HG03108 (cell line): ENCODE data around the gene MTHFD1L.
"Not testable (repeated sequence)": the region's sequence is repeated elsewhere in the genome, so short reads cannot be mapped to it uniquely, and the experiment has no call there.

ENCODE experiments used
- ATAC-seq: cut with Tn5 transposase; IDR thresholded peaks from one replicate; pipeline ENCODE4 v1.9.1; 2021; ENCODE audit warnings: moderate library complexity; ENCODE audit not compliant: unreplicated experiment

MTHFD1L gene

DNA sequence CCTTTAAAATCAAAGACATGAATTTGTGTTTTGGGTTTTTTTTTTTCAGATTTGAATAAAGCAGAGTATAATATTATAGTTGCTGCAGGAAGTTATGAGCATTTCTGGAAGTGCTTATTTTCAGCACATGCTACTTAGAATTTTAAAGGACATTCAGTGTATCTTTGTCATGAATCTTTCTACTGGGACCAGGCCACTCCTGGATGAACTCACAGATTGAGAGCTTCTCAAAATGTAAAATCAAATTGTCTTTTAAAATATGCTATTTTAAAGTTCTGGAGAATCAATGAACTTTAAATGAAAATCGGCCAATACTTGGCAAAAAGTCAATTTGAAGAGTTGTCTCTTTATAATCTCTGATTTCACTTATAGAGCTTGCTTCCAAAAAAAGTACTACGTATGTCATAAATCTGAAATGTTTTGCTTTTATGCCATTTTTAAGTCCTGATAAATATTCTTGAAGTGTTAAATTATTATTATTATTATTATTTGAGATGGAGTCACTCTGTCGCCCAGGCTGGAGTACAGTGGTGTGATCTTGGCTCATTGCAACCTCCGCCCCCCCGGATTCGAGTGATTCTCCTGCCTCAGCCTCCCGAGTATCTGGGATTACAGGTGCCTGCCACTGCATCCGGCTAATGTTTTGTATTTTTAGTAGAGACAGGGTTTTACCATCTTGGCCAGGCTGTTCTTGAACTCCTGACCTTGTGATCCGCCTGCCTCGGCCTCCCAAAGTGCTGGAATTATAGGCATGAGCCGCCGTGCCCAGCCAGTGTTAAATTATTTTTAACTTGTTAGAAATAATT lies 198.5 kb downstream of the MTHFD1L start:
- ATAC-seq: no peak

DNA sequence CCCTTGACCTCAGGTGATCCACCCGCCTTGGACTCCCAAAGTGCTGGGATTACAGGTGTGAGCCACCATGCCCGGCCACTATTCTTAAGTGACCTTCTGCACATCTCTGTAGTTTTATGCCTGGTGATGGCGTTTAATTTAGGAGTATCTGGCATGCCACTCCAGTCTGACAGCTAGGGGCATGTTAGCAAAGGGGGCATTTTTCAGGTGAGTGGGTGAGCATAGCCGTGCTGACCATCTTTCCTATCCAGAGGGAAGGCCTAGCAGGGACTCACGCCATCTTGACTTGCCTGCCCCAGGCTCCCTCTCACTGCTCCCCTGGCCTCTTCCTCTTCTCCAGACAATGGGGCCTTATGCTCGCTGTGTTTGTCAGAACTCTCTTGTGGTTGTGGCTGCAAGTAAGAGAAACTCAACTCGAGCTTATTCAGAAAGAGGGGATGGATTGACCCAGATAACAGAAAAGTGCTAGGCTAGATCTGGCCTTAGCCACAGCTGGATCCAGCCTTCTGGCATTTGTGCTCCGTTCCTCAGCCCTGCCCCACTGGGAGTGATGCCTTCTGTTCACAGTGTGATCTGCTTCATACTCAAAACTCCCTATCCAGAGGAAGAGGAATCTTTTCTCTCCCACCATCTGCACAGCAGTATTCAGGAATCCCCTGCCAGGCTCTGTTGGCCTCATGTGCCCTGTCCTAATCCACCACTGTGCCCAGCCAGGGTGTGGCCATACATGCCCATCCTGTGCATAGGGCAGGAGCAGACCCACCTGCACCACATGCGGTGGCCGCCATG lies 199.7 kb downstream of the MTHFD1L start:
- ATAC-seq: no peak

DNA sequence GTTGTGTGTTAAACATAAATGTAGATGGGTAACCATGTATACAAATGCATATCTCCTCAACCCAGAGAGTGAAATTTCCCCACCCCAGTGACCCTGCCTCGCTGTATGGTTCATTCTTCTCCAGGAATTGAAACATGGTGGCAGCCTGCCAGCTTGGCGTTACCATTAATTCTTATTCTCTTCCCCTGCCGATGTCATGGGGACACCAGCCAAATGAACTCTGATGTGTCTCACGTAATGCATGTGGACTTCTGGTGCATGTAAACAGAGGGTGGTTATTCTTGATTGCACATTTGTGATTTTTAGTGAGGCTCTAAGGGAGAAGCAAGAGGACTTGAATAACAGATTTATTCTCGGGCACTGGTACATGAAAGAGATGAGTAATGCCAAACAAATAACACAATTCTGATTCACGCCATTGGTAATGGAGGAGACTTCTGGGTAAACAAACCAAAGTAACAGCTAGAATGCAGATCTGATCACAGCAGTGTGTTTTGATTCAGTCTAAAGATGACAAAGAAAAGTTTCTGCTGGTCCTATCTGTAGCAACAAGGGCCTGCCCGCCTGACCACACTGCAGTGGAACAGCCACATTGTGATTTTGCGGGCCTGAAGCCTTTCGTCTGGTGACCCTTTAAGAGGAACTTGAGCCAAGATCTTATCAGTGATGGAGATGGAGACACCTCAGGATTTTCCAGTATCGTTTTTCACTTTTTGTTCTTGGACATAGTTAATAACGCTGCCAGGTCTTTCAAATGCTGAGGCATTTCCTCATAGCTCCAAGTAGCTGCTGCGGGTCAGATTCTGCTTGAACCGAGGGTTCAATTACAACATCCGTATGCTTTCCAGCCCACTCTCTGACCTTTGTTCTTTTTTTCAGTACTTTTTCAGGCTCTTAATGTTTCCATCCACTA lies 202.4 kb downstream of the MTHFD1L start:
- ATAC-seq: no peak

DNA sequence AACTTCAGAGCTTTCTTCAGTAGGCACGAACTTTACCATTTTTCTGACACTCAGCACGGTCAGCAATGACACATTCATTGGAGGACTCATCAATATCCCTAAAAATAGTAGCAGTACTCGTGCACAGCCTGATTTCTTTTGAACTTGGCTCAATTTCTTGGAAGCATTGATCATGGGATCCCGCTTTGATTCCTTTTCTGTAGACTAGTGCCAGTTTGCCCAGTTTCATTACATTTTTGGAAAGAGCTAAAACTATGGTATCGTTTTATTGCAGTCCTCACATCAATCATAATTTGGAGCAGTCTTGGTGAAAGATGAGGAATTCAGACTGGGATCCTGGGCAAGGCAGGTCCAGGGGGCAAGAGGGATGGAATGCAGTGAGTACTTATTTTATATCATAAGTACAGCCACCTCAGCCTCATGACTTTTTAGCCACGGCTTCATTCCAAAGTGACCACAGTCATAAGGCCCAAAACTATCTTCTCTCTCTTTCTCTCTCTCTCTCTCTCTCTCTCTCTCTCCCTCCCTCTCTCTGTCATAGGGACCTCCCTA lies 203.3 kb downstream of the MTHFD1L start:
- no peak for ATAC-seq

DNA sequence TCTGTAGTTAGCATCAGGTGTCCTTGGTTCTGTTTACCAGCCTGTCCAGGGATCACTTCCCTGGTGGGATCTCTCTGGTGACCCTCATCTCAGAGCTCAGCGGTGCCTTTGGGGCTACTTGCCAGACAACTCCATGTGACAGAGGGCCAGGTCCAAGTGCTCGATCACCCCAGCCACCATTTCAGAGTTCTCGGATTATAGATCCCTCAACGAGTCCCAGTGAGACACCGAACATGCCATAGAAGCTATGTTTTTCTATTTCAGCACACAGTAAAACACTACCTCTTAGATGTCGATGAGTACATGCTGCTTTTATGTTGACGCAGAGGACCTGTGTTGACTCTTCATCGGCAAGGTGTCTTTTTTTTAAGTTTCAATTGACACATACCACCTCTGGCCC lies 204.1 kb downstream of the MTHFD1L start:
- no peak for ATAC-seq

DNA sequence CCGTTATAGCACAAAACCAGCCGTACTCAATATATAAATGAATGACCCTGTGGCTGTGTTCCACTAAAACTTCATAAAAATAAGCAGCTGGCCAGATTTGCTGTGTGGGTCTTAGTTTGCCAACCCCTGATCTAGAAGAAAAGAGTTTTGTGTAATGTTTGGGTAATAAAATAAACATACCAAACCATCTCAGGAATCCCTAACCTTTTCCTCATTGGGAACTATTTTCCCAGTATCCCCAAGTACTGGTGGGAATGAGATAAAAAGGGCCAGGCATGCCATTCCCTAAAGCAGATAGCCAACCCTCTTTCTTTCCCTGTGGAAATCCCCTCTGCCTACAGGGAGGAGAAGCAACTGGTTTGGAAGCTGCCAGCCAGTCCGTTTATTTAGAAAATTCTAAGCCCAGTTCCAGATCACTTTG lies 205.1 kb downstream of the MTHFD1L start:
- no peak for ATAC-seq

DNA sequence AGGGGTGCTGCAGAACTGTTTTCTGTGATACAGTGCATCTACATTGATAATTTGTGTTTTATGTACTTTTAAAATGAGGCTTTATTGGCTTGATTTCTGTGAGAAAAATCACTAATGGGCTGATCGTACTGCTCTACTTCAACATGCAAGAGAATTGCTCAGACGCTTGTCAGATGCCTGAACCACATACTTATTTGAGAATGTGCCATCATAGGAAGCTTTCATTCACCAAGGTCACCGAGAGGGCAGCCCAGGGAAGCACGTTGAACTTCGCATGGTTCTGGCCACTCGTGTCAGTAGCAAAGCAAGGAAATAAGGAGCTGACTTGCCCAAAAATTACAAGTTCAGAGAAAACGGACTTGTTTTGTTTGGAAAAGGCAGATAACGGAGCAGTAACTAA lies 205.8 kb downstream of the MTHFD1L start:
- no peak for ATAC-seq

DNA sequence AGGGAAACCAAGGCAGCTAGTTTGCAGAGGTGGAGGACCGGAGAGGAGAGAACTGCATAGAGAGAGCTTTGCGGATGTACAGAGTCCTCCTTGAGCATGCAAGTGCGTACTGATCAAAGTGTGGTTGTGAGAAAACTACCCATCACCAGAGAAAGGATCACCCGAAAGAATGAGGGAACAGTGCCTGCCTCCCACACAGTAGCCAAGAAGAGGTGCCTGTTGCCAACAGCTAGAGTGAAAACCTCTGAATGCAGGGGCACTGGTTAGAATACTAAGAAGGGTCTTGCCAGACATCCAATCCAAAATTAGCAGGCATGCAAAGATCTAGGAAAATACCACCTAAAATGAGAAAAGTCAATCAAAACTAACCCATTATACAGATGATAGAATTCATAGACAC lies 207.6 kb downstream of the MTHFD1L start:
- ATAC-seq: no peak

DNA sequence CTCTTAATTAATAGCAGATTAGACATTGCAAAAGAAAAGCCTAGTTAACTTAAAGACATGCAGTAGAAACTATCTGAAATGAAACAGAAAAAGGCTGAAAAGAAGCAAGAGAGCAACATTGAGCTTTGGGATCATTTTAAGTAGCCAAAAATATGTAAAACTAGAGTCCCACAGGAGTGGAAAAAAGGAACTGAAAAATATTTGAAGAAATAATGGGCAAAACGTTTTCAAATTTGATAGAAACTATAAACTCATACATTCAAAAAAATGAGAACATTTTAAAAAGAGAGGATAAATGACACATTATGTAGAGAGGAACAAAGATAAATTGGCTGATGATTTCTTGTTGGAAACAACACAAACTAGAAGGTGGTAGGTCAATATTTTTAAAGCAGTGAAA lies 208.2 kb downstream of the MTHFD1L start:
- no peak for ATAC-seq

DNA sequence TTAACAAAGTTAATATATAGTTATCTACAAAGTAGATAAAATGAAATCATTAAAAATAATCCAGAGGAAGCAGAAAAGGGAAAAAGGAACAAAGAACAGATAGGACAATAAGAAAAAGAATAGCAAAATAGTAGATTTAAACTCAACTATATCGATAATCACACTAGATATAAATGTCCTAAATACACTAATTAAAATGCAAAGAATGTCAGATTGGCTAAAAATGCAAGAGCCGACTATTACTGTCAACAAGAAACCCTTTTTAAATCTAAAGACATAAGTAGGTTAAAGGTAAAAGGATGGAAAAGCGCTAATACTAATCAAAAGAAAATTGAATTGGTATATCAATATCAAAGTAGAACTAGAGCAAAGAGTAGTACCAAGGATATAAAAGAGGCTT lies 209.5 kb downstream of the MTHFD1L start:
- ATAC-seq: no peak

DNA sequence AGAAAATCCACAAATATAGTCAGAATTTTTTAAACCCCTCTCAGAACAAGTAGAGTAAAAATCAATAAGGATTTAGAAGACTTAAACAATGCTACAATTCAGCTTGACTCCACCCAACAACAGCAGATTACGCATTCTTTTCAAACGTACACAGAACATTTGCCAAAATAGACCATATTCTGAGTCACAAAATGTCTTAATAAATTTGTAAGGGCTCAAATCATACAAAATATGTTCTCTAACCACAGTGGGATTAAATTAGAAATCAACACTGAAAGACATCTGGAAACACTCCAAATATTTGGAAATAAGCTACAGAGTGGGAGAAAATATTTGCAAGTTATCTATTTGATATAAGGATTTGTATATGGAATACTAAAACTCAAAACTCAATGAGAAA lies 210.0 kb downstream of the MTHFD1L start:
- no peak for ATAC-seq

DNA sequence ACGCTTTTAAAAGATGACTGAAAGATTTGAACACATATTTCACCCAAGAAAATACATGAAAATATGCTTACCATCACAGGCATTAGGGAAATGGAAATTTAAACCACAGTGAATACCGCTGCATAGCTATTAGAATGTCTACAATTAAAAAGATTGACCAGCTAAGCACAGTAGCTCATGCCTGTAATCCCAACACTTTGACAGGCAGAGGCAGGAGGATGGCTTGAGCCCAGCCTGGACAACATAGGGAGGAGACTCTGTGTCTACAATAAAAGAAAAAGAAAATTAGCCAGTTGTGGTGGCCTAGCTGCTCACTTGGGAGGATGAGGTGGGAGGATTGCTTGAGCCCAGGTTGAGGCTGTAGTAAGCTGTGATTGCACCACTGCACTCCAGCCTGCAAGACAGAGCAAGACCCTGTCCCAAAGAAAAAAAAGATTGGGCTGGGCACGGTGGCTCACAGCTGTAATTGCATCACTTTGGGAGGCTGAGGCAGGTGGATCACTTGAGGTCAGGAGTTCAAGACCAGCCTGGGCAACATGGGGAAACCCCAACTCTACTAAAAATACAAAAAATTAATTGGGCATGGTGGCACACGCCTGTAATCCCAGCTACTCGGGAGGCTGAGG lies 210.5 kb downstream of the MTHFD1L start:
- ATAC-seq: no peak

DNA sequence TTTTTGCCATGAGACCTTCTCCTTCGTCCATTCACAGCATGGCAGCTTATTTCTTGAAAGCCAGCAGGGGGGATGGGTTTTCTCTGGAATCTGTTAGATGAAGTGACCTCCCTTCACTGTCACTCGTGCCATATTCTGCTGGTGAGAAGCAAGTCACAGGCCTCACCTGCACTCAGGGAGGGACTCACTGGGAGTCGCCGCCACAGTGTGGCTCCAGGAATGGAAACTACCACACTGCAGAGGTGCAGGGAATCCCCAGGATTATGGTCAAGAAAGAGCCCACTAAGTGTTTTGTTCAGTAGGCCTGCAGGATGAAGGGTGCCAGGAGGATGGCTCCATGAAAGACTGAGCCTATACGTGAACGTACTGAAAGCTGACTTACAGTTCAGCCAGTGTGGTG lies 213.2 kb downstream of the MTHFD1L start:
- ATAC-seq: no peak

DNA sequence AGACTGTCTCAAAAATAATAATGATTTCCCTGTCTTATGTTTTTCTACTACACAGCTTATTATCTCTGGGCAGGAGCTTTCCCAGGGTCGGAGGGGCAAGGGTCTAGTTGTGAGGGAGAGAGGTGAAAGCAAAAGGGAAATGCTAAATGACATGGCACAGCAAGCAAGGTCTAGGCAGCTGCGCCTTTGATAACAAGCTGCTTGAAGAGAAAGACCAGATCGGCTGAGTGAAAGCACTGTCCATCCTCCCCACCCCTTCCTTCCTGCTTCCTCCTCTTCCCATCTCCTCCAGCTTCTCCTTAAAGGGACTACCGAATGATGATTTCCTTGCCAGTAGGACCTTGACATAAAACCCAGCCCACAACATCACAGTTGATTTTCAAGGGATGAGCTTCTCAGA lies 216.2 kb downstream of the MTHFD1L start:
- ATAC-seq: no peak

DNA sequence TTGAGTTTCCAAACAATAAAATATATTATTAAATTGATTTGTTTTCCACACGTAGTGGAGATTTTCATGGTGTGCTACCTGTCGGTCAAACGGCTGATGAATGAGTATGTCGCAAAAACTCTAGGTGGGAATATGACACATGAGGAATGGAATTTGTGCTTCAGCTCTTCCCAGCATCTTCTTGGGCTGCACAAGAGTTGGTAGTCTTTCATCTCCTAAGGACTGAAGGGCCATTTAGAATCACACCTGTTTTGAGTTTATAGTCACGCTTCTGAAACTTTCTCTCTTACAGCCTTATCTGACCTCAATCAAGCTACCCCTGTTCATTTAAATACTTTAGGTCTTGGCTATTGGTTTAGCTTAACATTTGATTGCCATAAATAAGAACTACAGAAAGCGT lies 216.6 kb downstream of the MTHFD1L start:
- no peak for ATAC-seq

DNA sequence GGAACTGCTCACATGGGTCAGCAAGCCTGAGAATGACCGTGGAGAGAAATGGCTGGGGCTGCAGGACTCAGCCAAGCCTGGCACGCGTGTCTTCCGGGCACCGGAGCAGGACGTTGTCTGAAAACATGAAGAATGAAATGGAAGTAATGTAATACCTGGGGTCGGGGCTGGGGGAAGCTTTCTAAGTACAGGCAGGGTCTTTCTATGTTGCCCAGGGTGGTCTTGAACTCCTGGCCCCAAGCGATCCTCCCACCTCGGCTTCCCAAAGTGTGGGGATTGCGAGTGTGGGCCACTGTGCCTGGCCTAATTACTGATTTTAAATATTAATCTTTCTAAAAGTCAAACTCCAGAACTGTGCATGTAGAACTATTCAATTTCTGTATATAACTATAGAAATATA lies 218.8 kb downstream of the MTHFD1L start:
- no peak for ATAC-seq

DNA sequence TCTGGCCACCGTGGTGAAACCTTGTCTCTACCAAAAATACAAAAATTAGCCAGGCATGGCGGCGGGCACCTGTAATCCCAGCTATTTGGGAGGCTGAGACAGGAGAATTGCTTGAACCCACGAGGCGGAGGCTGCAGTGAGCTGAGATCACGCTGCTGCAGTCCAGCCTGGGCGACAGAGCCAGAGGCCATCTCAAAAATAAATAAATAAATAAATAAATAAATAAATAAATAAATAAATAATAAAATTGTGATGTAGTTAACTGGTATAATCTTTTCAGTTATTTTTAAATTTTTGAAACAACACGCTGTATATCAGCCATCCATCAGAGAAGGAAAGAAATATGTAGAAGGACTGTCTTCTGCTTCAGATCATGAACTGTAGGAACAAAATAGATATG lies 221.6 kb downstream of the MTHFD1L start:
- not testable (repeated sequence) for ATAC-seq

DNA sequence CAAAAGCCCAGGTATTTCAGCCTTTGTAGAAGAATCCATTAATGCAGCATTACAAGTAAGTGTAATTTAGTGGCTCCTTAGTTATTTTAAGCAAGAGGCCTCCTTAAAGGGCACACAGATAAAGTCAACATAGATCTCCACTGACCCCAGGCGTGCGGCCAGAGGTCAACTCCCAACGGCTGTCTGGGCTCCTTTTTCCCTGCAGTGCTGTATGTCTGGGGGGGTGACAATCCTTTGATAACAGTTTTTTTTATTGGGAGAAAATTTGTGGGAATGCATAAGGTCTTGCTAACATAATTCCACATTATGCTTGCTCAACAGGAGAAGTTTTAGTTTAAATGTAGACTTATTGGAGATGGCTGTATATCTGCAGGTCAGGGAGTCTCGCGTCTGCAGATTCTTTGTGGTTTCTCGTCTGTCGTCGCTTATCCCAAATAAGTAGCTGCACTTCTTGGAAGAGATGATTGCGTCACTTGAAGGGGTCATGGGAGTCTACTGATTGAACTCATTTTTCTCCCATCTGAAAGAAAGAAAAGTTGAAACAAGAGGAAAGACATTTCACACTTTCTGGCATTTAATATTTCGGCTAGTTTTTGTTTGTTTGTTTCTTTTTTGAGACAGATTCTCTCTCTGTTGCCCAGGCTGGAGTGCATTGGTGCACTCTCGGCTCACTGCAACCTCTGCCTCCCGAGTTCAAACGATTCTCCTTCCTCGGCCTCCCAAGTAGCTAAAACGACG lies 222.5 kb downstream of the MTHFD1L start:
- ATAC-seq: no peak

DNA sequence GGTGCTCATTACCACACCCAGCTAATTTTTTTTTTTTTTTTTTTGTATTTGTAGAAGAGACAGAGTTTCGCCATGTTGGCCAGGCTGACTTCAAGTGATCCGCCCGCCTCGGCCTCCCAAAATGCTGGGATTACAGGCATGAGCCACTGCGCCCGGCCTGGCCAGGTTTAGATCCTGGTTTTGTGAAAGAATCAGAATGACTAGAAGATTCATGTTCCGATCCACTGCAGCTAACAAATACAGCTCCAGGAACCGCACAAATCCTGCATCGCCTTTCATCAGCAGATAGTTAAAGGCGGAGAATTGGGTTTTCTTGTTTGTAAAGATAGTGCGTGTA lies 223.1 kb downstream of the MTHFD1L start:
- no peak for ATAC-seq

DNA sequence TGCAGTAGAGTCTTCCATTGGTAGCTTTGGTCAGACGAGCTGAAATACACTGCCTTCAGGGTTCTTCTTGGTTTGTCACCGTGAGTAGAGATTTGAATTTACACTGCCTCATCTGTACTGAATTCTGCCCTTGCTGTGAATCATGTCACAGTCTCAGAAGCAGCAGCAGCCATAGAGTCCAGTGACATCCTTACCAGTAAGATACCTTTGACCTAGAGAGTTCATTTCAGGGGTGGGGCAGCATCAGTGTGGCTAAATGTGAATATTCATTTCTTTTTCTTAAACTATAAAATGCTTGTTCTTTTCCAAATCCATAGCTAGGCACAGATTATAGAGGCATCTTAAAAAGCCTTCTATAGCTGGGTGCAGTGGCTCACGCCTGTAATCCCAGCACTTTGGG lies 223.5 kb downstream of the MTHFD1L start:
- ATAC-seq: no peak
